ENCODE data around the gene LGR6. TPM values are rescaled to one million over a fixed set of nuclear protein-coding genes. Genes with fewer than 3 reads are reported as not detected.

LGR6 gene
- total and polyA plus RNA-seq, 2 of the 8 experiments (the other 6 are each of a cell fraction or from before 2014, with no cell fraction given), result 0.50 to 1.0 TPM

GRCh38 chr1:202146279-202146678 lies 47.3 kb upstream of the LGR6 start (continued):
- no peak for TF ChIP-seq RNF2 (IDR thresholded peaks at IDR 0.05; ENCODE audit: borderline replicate concordance, low read depth, low read length, missing control alignments, poor library complexity, severe bottlenecking)
